GM19099 (cell line): ENCODE measurements around the gene ROBO1.

Experiments used
- POLR2A ChIP-seq: IDR thresholded peaks from 3 replicates; pipeline ENCODE4 v1.6.1; 2011; ENCODE audit warnings: low read depth; ENCODE audit not compliant: insufficient read length; ENCODE audit errors: extremely low read depth

The ROBO1 gene

DNA sequence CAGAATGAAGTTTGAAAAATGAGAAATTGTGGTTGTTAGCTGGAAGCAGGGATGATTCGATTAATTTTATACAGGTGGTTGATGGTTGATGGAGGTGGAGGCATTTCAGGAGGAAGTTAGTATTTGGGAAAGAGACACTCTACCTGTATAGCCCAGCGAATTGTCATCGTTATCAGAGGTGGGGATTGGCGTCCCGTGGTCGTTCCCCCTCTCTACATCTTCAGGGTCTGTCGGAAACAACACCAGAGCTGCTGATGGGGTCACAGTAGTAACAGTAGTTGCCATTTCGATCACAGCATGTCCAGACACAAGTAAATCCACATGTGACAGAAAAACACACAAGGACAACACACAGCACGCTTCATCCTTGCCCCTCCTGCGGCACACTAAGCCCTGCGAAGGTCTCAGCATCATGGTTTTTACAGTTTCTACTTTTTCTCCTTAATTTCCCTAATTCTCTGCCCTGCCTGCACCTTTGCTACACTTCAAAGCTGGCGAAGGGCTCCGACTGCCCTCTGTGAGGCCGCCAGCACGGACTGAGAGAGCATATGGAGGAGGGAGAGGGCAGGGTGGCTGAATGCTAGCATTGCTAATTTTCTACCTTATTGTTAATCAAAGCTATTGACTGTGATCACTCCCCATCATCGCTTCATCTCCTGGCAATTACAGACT is 642.3 kb downstream of the ROBO1 start:
- TF ChIP-seq POLR2A: no peak

- TF ChIP-seq POLR2A: no peak
These were observed 652.3 kb downstream of the ROBO1 start for GRCh38 chr3:79115458-79115857.

GRCh38 chr3:79113876-79114275 is 653.9 kb downstream of the ROBO1 start:
- TF ChIP-seq POLR2A: no peak

DNA sequence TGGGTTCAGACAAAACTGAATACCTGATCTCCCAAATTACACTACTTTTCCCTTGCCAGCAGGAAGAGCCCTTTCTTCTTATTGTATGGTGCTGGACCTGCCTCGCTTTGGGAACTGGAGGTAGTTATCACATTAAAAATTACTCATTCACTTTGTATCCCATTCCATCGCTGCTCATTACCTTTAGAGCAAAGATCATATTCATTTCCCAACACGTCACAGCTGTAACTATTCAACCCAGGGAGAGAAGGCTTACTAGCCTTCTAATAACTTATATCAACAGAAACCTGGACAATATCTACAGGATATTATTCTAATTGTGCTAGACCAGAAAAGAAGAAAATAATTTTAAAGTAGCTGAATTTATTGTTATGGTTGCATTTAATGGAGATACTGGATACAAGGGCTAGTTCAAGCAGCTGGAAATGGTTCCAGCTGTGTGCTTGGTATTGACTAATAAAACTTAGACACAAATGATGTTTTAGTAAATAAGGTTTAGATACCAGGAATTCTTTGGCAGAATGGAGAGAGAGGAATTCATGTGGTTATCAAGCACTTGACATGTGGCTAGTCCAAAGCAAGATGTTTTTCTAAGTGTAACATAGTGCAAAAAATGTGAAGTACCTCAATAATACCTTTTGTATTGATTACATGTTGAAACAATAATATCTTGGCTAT is 656.3 kb downstream of the ROBO1 start:
- TF ChIP-seq POLR2A: no peak

DNA sequence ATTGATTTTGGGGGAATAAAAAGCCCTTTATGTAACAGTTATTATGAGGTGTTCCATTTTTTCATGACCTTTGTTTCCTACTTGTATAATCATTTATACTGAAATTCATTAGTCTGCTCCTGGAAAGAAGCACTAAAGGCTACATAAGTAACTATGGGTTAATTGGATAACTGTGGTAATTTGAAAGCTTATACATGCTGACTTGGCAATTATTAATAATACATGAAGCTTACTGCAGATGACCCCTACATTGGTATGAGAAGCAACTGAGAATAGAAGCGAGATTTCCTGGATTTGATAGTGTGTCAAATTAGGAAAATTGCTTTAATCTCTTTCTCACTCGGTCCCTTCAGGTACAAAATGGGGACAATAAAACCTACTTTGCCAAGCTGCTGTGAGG is 658.0 kb downstream of the ROBO1 start:
- TF ChIP-seq POLR2A: no peak

DNA sequence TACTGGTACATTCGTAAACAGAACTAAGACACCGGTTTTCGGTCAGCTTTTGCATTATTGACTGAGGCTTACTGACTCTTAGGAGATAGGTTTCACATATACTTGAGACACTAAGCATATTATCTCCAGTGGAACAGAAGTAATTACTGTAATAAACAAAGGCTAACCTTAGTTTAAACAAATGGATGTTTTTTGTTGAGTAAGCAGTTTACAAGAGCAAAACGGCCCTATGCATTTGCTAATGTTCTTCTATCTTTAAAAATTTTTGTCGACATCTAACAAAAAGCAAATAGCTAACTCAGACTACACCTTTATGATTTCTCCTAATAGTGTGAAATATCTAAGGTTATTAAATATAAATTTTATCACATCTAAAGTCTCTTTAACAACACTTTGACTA is 664.5 kb downstream of the ROBO1 start:
- no peak for TF ChIP-seq POLR2A

GRCh38 chr3:79097964-79098660 is 669.7 kb downstream of the ROBO1 start:
- no peak for TF ChIP-seq POLR2A

DNA sequence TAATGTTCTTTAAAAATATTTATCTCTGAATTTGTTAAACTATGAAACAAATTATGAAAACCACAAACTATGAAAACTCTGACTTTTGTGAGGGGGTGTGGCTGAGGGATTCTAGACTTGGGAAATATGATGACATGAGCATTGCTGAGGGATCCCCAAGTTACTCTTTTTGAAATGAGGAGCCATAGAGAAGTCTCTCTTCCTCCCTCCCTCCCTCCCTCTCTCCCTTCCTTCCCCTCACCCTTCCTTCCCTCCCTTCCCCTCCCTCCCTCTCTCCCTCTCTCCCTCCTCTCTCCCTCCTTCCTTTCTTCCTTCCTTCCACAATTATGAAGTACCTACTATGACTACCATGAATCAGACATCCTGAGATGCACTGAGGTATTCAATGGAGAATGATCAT is 673.1 kb downstream of the ROBO1 start:
- no peak for TF ChIP-seq POLR2A

- no peak for TF ChIP-seq POLR2A
These were observed 681.3 kb downstream of the ROBO1 start for GRCh38 chr3:79086514-79086913.

- no peak for TF ChIP-seq POLR2A
These were observed 682.6 kb downstream of the ROBO1 start for GRCh38 chr3:79085171-79085570.

- no peak for TF ChIP-seq POLR2A
These were observed 686.5 kb downstream of the ROBO1 start for GRCh38 chr3:79081335-79081734.

DNA sequence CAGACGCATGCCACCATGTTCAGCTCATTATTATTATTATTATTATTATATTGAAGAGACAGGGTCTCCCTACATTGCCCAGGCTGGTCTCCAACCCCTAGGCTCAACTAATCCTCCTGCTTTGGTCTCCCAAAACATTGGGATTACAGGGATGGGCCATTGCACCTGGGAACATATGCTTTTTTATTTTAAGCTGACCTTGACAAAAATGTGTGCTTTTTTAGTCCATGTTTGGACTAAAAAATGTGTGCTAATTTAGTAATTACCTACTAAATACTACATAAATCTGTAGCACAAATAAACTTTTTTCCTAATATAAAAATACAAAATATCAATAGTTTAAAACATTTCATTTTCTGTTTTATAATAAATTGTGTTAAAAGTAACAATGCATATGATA is 693.2 kb downstream of the ROBO1 start:
- TF ChIP-seq POLR2A: no peak

DNA sequence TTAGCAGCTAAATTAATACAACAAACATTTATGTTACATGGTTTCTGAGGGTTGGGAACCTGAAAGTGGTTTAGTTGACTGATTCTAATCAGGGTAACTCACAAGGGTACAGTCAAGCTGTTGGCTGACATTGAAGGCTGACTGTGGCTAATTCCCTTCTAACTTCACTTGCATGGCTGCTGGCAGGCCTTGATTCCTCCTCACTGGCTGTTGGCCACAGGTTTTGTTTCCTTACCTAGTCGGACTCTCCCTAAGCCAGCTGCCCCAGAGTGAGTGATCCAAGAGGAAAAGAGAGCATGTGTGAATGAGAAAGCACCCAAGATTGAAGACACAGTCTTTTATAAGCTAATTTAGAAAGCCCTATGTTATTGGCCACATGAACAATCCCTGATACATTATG is 700.1 kb downstream of the ROBO1 start:
- TF ChIP-seq POLR2A: no peak

DNA sequence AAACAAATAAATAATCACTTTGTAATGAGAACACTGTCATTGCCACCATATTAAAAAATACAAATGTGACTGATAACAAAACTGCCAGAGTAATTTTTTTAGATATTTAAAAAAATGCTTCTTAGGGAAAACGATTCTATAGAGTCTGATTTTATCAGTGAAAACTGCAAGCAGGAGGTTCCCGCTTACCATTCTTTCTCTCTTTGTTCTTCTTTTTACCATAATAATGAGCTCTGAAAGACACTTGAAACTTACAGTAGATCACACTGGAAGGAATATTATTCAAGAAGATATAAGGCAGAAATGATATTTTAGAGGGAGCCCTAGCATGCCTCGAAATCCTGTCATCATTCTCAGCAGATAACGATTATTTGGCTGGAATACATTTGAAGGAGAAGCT is 701.3 kb downstream of the ROBO1 start:
- TF ChIP-seq POLR2A: no peak

- TF ChIP-seq POLR2A: no peak
These were observed 704.2 kb downstream of the ROBO1 start for GRCh38 chr3:79063624-79064023.

DNA sequence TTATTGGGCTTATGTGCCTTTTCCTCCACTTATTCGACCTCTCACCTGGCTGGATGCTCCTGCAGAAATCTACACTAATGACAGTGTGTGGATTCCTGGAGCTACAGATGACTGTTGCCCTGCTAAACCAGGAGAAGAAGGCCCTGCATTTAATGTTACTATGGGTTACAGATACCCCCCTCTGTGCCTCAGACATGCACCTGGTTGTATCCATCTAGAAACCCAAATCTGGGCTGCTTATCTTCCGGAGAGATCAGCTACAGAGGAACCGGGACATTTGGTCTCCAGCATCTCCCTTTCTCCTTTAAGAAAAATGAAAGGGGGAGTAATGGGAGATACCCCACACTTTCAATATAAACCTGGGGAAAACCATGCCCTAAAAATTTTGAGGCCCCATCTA is 710.0 kb downstream of the ROBO1 start:
- TF ChIP-seq POLR2A: no peak
